ACC112 (cell line): Measurements from ENCODE around the gene NCOR1.
A peak's percentile ranks its signal among the peaks of the same experiment; 100 is the strongest.

ENCODE experiments used
- H2AFZ ChIP-seq: fragments of 200-600 bp; sonication (generic); one replicate; pipeline ENCODE4 v1.6.0; 2017; ENCODE audit warnings: antibody characterized with exemption, low read length; ENCODE audit not compliant: unreplicated experiment
- H3K27ac ChIP-seq: fragments of 200-600 bp; sonication (generic); 2 replicates; pipeline ENCODE4 v1.5.1; 2014; ENCODE audit warnings: low read depth, mild to moderate bottlenecking, antibody characterized with exemption, low read length, moderate library complexity
- H3K27me3 ChIP-seq: fragments of 200-600 bp; sonication (generic); 2 replicates; pipeline ENCODE4 v1.6.1; 2014; ENCODE audit warnings: mild to moderate bottlenecking, antibody characterized with exemption, low read length, moderate library complexity, mixed read lengths; ENCODE audit not compliant: insufficient read depth
- H3K36me3 ChIP-seq: fragments of 200-600 bp; sonication (generic); 2 replicates; pipeline ENCODE4 v1.6.1; 2016; ENCODE audit warnings: mild to moderate bottlenecking, antibody characterized with exemption, low read length, moderate library complexity, mixed read lengths; ENCODE audit not compliant: insufficient read depth
- H3K4me1 ChIP-seq: fragments of 200-600 bp; sonication (generic); one replicate; pipeline ENCODE4 v1.6.1; 2016; ENCODE audit warnings: low read length, mixed read lengths; ENCODE audit not compliant: insufficient read depth, unreplicated experiment, control insufficient read depth
- H3K4me3 ChIP-seq: fragments of 200-600 bp; sonication (generic); 2 replicates; pipeline ENCODE4 v1.5.1; 2014; ENCODE audit warnings: mild to moderate bottlenecking, low read depth, low read length
- H3K79me2 ChIP-seq: fragments of 200-600 bp; sonication (generic); one replicate; pipeline ENCODE4 v1.6.0; 2016; ENCODE audit warnings: low read length; ENCODE audit not compliant: control insufficient read depth, unreplicated experiment, insufficient read depth

The NCOR1 gene

DNA sequence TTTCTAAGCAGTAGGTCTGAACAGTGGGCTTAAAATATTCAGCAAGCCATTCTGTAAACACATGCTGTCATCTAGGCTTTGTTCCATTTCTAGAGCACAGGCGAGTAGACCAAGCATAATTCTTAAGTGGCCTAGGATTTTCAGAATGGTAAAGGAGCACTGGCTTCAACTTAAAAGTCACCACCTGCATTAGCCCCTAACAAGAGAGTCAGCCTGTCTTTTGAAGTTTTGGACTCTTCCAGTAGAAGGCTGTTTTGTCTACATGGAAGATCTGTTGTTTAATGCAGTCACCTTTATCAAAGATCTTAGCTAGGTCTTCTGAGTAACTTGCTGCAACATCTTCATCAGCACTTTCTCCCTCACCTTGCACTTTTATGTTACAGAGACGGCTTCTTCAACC lies 179.1 kb downstream of the NCOR1 start:
- Histone ChIP-seq H3K79me2 (no peaks in the 10 kb centered on the region), H3K4me1 (peaks cover 10% of the 10 kb centered on the region), H3K27me3 (no peaks in the 10 kb centered on the region), H3K27ac (no peak overlapping the region), H3K4me3 (no peak overlapping the region), H3K36me3 (peaks cover 59% of the 10 kb centered on the region), H2AFZ (no peak overlapping the region)

DNA sequence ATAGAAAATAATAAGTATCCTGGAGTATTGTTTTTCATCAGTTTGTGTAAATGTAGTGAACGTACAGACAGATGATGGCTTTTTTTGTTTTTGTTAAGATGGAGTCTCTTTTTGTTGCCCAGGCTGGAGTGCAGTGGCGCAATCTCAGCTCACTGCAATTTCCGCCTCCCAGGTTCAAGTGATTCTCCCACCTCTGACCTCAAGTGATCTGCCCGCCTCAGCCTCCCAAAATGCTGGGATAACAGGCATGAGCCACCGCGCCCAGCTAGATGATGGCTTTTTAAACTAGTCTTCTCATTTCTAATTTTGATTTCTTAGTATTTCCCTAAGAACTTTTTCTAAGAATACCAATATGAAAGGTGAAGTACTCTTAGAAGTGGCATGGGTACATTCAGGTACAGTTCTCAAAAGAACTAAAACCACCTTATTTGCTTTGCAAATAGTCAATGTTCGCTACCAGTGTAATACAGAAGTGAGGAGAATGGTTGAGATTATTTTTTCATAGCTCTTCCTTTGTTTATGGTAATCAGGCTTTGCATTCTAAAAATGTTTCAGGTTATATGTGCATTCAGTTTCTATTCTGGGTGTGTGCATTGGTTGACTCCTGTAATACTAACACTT lies 181.5 kb downstream of the NCOR1 start:
- Histone ChIP-seq H3K79me2 (no peaks in the 10 kb centered on the region), H3K4me1 (peaks cover 20% of the 10 kb centered on the region), H2AFZ (no peak overlapping the region), H3K4me3 (no peak overlapping the region), H3K27me3 (no peaks in the 10 kb centered on the region), H3K36me3 (peaks cover 65% of the 10 kb centered on the region), H3K27ac (no peak overlapping the region)

DNA sequence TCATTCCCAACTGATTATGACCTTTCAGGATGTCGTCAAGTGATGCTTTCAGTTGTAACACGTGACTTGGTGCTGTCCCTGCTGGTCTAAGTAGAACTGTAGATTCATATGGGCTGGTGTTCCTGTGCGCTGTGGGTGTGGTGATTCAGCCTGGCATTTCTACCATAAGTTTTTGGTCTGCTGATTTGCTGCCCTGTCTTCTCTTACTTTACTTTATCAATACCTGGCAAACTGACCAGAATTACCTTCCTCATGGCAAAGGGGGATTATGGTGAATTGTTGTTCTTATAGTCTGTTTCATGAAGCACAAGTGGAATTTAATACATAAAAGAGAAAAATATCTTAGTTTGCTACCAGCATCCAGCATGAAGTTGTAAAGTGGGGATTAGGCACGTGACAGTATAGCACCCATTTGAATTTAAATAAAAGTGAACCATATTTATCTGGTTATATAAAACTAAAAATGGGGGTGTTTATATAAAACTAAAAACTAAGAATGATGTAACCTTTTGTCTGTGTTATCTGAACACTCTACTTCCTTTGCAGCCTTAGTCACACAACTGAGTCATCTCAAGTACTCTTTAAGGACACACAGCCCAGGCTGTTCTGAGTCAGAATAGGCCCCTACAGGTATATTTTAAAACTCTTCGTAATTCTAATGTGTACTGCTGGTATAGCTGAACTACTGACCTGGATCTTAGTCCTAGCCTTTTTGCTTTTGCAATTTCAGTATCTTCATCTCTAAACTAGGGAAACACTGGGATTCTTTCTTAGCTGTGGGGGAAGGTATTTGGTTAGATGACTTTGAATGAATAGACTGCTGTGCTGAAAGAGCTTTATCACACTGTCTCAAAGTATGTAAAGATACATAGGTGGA lies 187.4 kb downstream of the NCOR1 start:
- Histone ChIP-seq H3K27ac (peak overlapping the region; percentile 89), H3K79me2 (peaks cover 3% of the 10 kb centered on the region), H2AFZ (no peak overlapping the region), H3K36me3 (peaks cover 78% of the 10 kb centered on the region), H3K4me3 (peak overlapping the region; percentile 26; the same call in 1 of the 2 replicates), H3K4me1 (peaks cover 28% of the 10 kb centered on the region), H3K27me3 (no peaks in the 10 kb centered on the region)

DNA sequence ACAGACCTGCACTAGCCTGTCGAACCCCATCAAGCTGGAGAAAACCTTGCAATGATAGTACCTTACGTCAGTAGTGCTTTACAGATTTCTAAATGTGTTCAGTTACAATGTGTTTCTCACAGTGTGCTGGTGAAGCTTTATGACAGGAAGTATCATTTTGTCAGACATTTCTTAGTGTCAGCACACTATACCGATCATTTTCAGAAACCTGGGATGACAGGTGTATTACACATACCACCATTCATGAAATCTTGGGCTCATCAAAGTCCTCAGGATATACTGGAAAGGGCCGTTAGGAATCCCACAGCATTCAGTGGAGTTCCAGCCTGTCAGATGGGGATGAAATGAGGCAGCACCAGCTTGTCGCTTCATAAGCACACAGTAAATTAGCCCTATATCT lies 188.4 kb downstream of the NCOR1 start:
- H3K27me3 ChIP-seq = no peaks in the 10 kb centered on the region
- peak overlapping the region; percentile 89 for H3K27ac ChIP-seq
- no peak overlapping the region for H2AFZ ChIP-seq
- no peak overlapping the region for H3K4me3 ChIP-seq
- peaks cover 68% of the 10 kb centered on the region for H3K36me3 ChIP-seq
- H3K4me1 ChIP-seq = peaks cover 28% of the 10 kb centered on the region
- H3K79me2 ChIP-seq = peaks cover 6% of the 10 kb centered on the region

DNA sequence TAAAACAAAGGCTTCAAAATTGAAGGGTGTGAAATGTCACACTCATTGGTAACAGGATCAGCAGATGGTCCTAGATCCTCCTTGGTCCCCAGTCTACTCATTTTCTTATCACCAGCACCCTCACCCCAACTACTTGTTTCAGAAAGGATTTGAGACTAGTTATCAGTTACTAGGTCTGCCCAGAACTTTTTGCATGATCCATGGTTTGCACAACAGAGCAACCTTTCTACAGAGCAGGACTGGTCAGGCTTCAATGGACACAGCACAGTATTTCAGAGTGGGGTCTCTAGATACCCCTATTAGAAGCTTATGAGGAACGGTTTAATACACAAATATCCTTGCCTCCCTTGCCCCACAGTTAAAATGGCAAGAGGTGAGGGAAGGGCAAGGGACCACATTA lies 190.1 kb downstream of the NCOR1 start:
- Histone ChIP-seq H3K27me3 (no peaks in the 10 kb centered on the region), H3K4me3 (no peak overlapping the region), H3K36me3 (peaks cover 53% of the 10 kb centered on the region), H2AFZ (no peak overlapping the region), H3K79me2 (peaks cover 10% of the 10 kb centered on the region), H3K27ac (no peak overlapping the region), H3K4me1 (peaks cover 28% of the 10 kb centered on the region)

DNA sequence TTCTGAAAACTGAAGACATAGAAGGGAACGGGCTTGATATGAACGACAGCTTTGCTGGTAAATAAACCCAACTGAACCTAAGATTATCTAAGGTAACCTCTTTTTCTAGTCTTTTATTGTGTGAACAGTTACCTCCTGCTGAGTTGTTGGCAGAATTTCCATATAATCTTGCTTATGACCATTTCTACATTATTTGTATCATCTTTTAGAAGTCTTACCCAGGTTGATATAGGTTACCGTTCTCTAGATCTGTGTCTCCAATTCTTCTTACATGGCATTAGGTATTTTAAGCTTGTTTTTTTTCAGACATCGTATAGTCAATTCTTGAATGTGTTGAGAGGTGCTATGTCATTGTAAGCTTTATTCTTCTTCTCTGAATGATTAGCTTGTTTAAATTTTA lies 191.5 kb downstream of the NCOR1 start:
- H3K27ac ChIP-seq = no peak overlapping the region
- H3K79me2 ChIP-seq = peaks cover 13% of the 10 kb centered on the region
- no peak overlapping the region for H3K4me3 ChIP-seq
- H3K36me3 ChIP-seq = peaks cover 44% of the 10 kb centered on the region
- no peak overlapping the region for H2AFZ ChIP-seq
- H3K4me1 ChIP-seq = peaks cover 19% of the 10 kb centered on the region
- no peaks in the 10 kb centered on the region for H3K27me3 ChIP-seq

DNA sequence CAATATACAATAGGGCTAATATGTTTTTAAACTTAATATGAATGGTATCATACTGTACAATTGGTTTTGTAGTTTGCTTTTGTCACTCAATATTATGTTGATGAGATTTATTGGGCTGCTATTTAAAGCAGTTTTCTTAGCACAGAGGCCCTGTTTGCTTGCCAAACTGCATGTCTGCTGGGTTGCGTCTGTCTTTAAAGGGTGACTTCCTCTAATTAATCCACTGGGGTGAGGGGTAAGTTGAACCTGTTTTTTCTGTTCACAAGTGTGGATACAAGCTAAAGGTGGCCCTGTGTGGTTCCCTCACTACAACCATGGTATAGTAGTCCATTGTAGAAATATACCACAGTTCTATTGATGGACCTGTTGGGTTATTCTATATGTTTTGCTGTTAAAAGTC lies 196.0 kb downstream of the NCOR1 start:
- Histone ChIP-seq H2AFZ (no peak overlapping the region), H3K79me2 (peaks cover 21% of the 10 kb centered on the region), H3K27me3 (no peaks in the 10 kb centered on the region), H3K4me3 (no peak overlapping the region), H3K4me1 (peaks cover 5% of the 10 kb centered on the region), H3K36me3 (peaks cover 18% of the 10 kb centered on the region), H3K27ac (no peak overlapping the region)

DNA sequence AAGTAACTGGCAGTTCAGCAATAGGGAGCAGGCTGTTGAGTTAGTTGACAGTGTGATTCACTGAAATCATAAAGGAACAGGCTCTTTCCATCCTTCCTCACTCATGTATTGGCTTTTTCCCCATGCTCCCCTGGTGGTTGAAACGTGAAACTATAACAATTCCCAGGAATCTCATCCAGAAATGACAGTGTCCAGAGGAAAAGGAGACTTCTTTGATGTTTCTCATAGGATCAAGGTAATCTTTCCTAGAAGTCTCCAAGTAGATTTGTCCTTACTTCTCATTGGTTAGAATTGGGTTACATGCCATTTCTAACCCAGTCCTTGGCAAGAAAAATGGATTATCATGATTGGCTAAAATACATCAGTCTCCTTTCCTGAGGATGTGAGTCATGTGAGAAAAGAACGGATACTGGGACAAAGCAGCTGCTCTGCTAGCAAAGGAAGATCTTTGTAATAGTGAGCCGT lies 201.4 kb downstream of the NCOR1 start:
- Histone ChIP-seq H3K79me2 (peaks cover 21% of the 10 kb centered on the region), H2AFZ (no peak overlapping the region), H3K4me3 (peak overlapping the region; percentile 30; the same call in 1 of the 2 replicates), H3K27me3 (no peaks in the 10 kb centered on the region), H3K36me3 (peaks cover 32% of the 10 kb centered on the region), H3K4me1 (peaks cover 22% of the 10 kb centered on the region), H3K27ac (peak overlapping the region; percentile 55)

DNA sequence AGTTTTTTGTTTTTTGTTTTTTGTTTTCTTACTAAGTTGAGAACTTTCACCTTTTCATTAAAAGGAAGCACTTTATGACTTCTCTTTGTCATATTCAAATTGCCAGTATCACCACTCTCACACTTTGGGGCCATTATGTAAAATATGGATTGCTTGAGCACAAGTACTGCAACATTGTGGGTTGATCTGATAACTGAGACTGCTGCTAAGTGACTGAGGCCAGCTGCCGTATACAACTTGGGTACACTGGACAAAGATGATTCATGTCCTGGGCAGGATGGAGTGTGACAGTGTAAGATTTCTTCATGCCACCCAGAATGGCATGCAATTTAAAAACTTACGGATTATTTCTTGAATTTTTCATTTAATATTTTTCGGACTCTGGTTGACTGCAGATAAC lies 207.9 kb downstream of the NCOR1 start:
- no peaks in the 10 kb centered on the region for H3K27me3 ChIP-seq
- H3K4me3 ChIP-seq = no peak overlapping the region
- H3K4me1 ChIP-seq = peaks cover 4% of the 10 kb centered on the region
- H3K36me3 ChIP-seq = peaks cover 59% of the 10 kb centered on the region
- H3K27ac ChIP-seq = no peak overlapping the region
- no peak overlapping the region for H2AFZ ChIP-seq
- H3K79me2 ChIP-seq = peaks cover 20% of the 10 kb centered on the region

DNA sequence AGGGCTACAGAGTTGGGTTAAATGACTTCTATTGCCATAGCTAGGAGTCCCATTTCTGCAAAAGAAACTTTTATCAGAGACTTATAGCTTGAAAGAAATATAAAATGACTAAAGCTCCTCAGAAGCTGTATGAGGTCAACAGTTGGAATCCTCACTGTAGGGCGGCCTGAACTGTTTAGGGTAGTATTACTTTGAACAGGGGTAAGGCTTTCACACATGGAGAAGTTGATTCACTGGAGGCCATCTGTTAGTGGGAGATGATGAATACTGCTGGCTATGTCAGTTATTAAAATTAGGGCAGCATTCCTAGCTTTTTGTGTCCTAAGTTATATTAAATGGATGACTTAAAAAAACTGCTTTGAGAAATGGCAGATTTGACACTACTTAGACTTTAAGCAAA lies 209.7 kb downstream of the NCOR1 start:
- H3K27me3 ChIP-seq = no peaks in the 10 kb centered on the region
- no peak overlapping the region for H3K27ac ChIP-seq
- peaks cover 28% of the 10 kb centered on the region for H3K79me2 ChIP-seq
- H2AFZ ChIP-seq = no peak overlapping the region
- peaks cover 64% of the 10 kb centered on the region for H3K36me3 ChIP-seq
- H3K4me3 ChIP-seq = no peak overlapping the region
- H3K4me1 ChIP-seq = peaks cover 9% of the 10 kb centered on the region

DNA sequence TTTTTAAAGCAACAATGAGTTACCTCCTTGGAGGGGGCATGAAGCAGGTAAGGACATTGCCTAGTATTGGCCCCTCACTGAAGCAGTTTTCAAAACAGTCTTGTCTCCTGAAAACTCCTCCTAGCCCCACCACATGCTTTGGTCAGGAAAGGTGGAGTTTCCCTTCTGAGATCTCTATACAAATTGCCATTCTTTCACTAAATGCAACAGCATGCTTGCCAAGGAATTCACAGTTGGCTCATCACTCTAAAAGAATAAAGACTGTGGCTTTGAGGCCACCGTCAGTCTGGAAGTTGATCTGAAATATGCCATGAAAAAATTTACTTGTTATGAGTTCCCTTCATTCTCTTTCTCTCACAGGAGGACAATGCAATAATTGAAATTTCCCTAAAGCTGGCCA lies 211.5 kb downstream of the NCOR1 start:
- Histone ChIP-seq H3K4me1 (peaks cover 9% of the 10 kb centered on the region), H3K27ac (no peak overlapping the region), H3K27me3 (no peaks in the 10 kb centered on the region), H2AFZ (no peak overlapping the region), H3K36me3 (peaks cover 57% of the 10 kb centered on the region), H3K79me2 (peaks cover 35% of the 10 kb centered on the region), H3K4me3 (no peak overlapping the region)
